ENCODE measurements around the gene SLC38A9.

GRCh38 chr5:55645304-55645703 lies 66.8 kb downstream of the SLC38A9 start:
- TF ChIP-seq POLR2AphosphoS5 (IDR thresholded peaks at IDR 0.05) (no peak), POLR2A (IDR thresholded peaks at IDR 0.05) (no peak)

All from spleen (tissue), 3 donors.